Mesenchymal stem cell (in vitro differentiated cells and primary cell): Measurements from ENCODE around the gene SREBF1.

Source experiments
- DNase-seq: peaks from one replicate; pipeline ENCODE4 v3.0.0-alpha.2; 2013
- H2AFZ ChIP-seq: one replicate; pipeline ENCODE4 v1.6.1; 2013; ENCODE audit warnings: low read depth, mild to moderate bottlenecking, control low read depth, inconsistent platforms, low read length, moderate library complexity
- H2AK5ac ChIP-seq: 2 replicates; pipeline ENCODE4 v1.6.1; 2013; ENCODE audit warnings: low read length, moderate library complexity, mild to moderate bottlenecking, inconsistent platforms; ENCODE audit not compliant: severe bottlenecking
- H2BK120ac ChIP-seq: one replicate; pipeline ENCODE4 v1.6.1; 2013; ENCODE audit warnings: low read depth, mild to moderate bottlenecking, inconsistent platforms, low read length, moderate library complexity
- H2BK12ac ChIP-seq, 2 experiments: one replicate each; pipeline ENCODE4 v1.6.1; 2013; ENCODE audit warnings: inconsistent platforms in 2 of 2, low read length in 2 of 2, mild to moderate bottlenecking in 2 of 2, moderate library complexity in 2 of 2, control low read depth in 1 of 2
- H2BK15ac ChIP-seq: one replicate; pipeline ENCODE4 v1.6.1; 2013; ENCODE audit warnings: mild to moderate bottlenecking, low read depth, inconsistent platforms; ENCODE audit not compliant: poor library complexity, severe bottlenecking
- H2BK5ac ChIP-seq: 2 replicates; pipeline ENCODE4 v1.6.1; 2013; ENCODE audit warnings: low read depth, mild to moderate bottlenecking, low read length, control low read depth, inconsistent platforms; ENCODE audit not compliant: poor library complexity, severe bottlenecking
- H3K14ac ChIP-seq, 2 experiments: one replicate each; pipeline ENCODE4 v1.6.1; 2013; ENCODE audit warnings: inconsistent platforms in 2 of 2, low read length in 2 of 2, control low read depth in 1 of 2, mild to moderate bottlenecking in 1 of 2, moderate library complexity in 1 of 2
- H3K18ac ChIP-seq, 2 experiments: one replicate each; pipeline ENCODE4 v1.6.1; 2013; ENCODE audit warnings: inconsistent platforms in 2 of 2, low read length in 2 of 2, control low read depth in 1 of 2, low read depth in 1 of 2, mild to moderate bottlenecking in 1 of 2
- H3K23ac ChIP-seq, 2 experiments: one replicate each; pipeline ENCODE4 v1.6.1; 2013; ENCODE audit warnings: inconsistent platforms in 2 of 2, low read length in 2 of 2, mild to moderate bottlenecking in 2 of 2, moderate library complexity in 2 of 2, control low read depth in 1 of 2
- H3K27ac ChIP-seq: 2 replicates; pipeline ENCODE4 v1.5.1; 2013; ENCODE audit warnings: mild to moderate bottlenecking, moderate library complexity, low read length, control low read depth, inconsistent platforms; ENCODE audit not compliant: poor library complexity, severe bottlenecking
- H3K27me3 ChIP-seq, 2 experiments: 2 replicates each; pipeline versions ENCODE4 v1.6.1 to v1.7.0; 2013; ENCODE audit warnings: low read length in 2 of 2, mild to moderate bottlenecking in 2 of 2, moderate library complexity in 2 of 2, control low read depth in 1 of 2, inconsistent platforms in 1 of 2; ENCODE audit not compliant: control insufficient read depth in 1 of 2, insufficient read depth in 1 of 2
- H3K36me3 ChIP-seq, 2 experiments: 2 replicates each; pipeline versions ENCODE4 v1.6.1 to v1.7.0; 2013; ENCODE audit warnings: low read length in 2 of 2, control low read depth in 1 of 2, inconsistent platforms in 1 of 2, low read depth in 1 of 2, mild to moderate bottlenecking in 1 of 2; ENCODE audit not compliant: insufficient read depth in 2 of 2, control insufficient read depth in 1 of 2
- H3K4ac ChIP-seq, 2 experiments: one replicate each; pipeline ENCODE4 v1.6.1; 2013; ENCODE audit warnings: inconsistent platforms in 2 of 2, low read length in 2 of 2, mild to moderate bottlenecking in 2 of 2, moderate library complexity in 2 of 2, control low read depth in 1 of 2, low read depth in 1 of 2
- H3K4me1 ChIP-seq: 2 replicates; pipeline ENCODE4 v1.6.1; 2013; ENCODE audit warnings: low read depth, low read length, control low read depth; ENCODE audit not compliant: control insufficient read depth, insufficient read depth
- H3K4me2 ChIP-seq: 2 replicates; pipeline ENCODE4 v1.6.1; 2013; ENCODE audit warnings: low read length, mild to moderate bottlenecking, inconsistent platforms; ENCODE audit not compliant: poor library complexity, severe bottlenecking
- H3K4me3 ChIP-seq, 2 experiments: 2 replicates each; pipeline versions ENCODE4 v1.5.1 to v1.7.0; 2013; ENCODE audit warnings: low read length in 2 of 2, mild to moderate bottlenecking in 2 of 2, control low read depth in 1 of 2, low read depth in 1 of 2; ENCODE audit not compliant: insufficient read depth in 1 of 2
- H3K79me1 ChIP-seq: replicated peaks from 2 replicates; pipeline ENCODE4 v1.6.1; 2013; ENCODE audit warnings: mild to moderate bottlenecking, control low read depth, low read length, inconsistent platforms; ENCODE audit not compliant: poor library complexity, severe bottlenecking
- H3K9ac ChIP-seq: 2 replicates; pipeline ENCODE4 v1.7.0; 2013; ENCODE audit warnings: mild to moderate bottlenecking, low read length, moderate library complexity
- H3K9me3 ChIP-seq: 2 replicates; pipeline ENCODE4 v1.7.0; 2013; ENCODE audit warnings: mild to moderate bottlenecking, low read length; ENCODE audit not compliant: control insufficient read depth
- H4K8ac ChIP-seq: one replicate; pipeline ENCODE4 v1.6.1; 2013; ENCODE audit warnings: inconsistent platforms, mild to moderate bottlenecking, low read length, moderate library complexity
- H4K91ac ChIP-seq: one replicate; pipeline ENCODE4 v1.6.1; 2013; ENCODE audit warnings: mild to moderate bottlenecking, low read length, inconsistent platforms
- WGBS: methylation state at CpG from one replicate; pipeline ENCODE4 v1.1.7; 2013; ENCODE audit warnings: mixed read lengths; 5-methylcytosine and 5-hydroxymethylcytosine counted together

SREBF1 gene

DNA sequence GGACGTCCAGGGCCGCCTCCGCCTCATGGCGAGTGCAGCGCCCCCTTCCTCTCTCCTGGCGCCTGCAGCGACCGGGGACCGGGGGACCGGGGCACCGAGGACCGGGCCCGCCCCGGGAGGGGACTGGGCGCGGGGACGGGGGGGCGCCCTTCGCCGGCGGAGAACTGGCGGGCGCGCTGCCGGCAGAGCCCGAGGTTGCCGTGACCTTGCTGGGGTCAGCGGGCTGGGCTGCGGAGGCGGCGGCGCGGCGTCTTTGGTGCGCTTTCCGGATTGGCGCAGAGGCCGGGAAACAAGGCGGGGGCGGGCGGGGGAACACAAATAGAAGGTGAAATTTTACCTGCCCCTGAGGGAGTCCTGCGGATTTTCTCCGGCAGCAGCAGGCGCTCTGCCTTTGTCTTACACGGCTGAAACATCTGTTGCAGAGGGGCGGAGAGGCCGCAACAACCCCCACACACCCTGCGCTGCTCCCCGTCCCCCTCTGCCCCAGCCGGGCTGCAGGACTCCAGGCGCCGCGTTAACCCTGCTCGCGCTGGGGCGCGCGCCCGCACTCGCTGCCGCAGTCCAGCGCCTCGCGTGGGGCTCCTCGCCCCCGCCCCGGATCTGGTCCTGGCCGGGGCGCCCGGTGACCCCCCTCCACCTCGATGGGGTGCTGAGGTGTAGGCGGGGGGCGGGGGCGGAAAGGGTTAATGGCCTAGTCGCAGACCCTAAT lies 53.5 kb downstream of the SREBF1 start:
- DNase-seq, result peak; percentile 48
- 1% methylated on average over 63 of the region's 75 CpGs for WGBS
- no peak overlapping the region for H2AK5ac ChIP-seq

DNA sequence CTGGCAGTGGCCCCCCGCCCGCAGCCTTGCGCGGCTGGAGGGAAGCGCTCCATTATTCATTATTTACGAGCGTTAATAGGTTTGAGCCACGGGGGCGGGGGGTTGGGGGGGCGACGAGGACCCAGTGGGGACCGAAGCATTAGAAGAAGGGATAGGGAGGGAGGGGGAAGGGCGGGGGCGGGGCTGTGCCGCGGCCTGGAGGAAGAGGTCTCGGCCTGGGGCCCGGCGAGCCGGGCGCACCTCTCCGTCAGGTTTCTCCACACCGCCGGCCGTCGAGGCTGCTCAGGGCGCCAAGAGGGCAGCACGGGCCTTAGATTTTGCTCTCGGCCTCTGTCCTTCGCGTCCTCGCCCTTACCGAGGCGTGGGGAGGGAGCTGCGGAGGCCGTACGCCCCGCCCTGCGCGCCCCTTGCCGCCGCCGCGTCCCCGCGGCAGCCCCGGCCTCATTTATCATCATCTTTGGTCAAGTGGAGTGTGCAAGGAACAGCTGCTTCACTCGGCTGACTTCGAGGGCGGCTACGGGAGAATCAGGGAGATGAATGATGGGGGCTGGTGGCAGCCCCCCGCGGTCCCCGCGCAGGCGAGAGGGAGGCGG lies 54.2 kb downstream of the SREBF1 start:
- H3K4me2 ChIP-seq, result peak overlapping the region; percentile 97
- peaks cover 52% of the 10 kb centered on the region for H3K4me1 ChIP-seq
- H3K18ac ChIP-seq, result peak overlapping the region in 1 of 2 experiments; percentile 87
- no peak overlapping the region for H3K9ac ChIP-seq
- under 1% methylated on average over 43 of the region's 57 CpGs for WGBS
- H3K27me3 ChIP-seq, result peaks cover 0 to 6% of the 10 kb centered on the region in 2 experiments
- H2AK5ac ChIP-seq, result no peak overlapping the region
- no peak overlapping the region for H2AFZ ChIP-seq
- peak overlapping the region; percentile 79 for H4K91ac ChIP-seq
- H3K4me3 ChIP-seq, result peak overlapping the region; percentile 41 to 72
- H4K8ac ChIP-seq, result peak overlapping the region; percentile 5
- no peak overlapping the region for H2BK120ac ChIP-seq
- no peak overlapping the region for H3K27ac ChIP-seq
- peak overlapping the region; percentile 83 for H2BK15ac ChIP-seq
- H2BK12ac ChIP-seq, result peak overlapping the region; percentile 15 to 68
- peaks cover 43% of the 10 kb centered on the region for H3K79me1 ChIP-seq
- no peak overlapping the region for H3K14ac ChIP-seq
- peak; percentile 29 for DNase-seq
- H3K23ac ChIP-seq, result no peak overlapping the region
- H3K4ac ChIP-seq, result peak overlapping the region in 1 of 2 experiments; percentile 63
- H3K9me3 ChIP-seq, result no peaks in the 10 kb centered on the region
- H3K36me3 ChIP-seq, result peaks cover 0 to 5% of the 10 kb centered on the region in 2 experiments
- no peak overlapping the region for H2BK5ac ChIP-seq

More for the DNA sequence above, 53.5 kb downstream of the SREBF1 start:
- no peak overlapping the region for H3K23ac ChIP-seq
- no peak overlapping the region for H4K8ac ChIP-seq
- no peak overlapping the region for H2BK5ac ChIP-seq
- no peaks in the 10 kb centered on the region for H3K9me3 ChIP-seq
- peaks cover 53% of the 10 kb centered on the region for H3K4me1 ChIP-seq
- peak overlapping the region; percentile 97 for H3K4me2 ChIP-seq
- peak overlapping the region; percentile 55 for H2BK120ac ChIP-seq
- H3K18ac ChIP-seq, result peak overlapping the region; percentile 58 to 91
- no peak overlapping the region for H3K14ac ChIP-seq
- H3K4me3 ChIP-seq, result peak overlapping the region; percentile 39 to 72
- no peak overlapping the region for H3K27ac ChIP-seq
- H2BK12ac ChIP-seq, result peak overlapping the region in 1 of 2 experiments; percentile 22
- no peak overlapping the region for H4K91ac ChIP-seq
- peaks cover 43% of the 10 kb centered on the region for H3K79me1 ChIP-seq
- H3K4ac ChIP-seq, result no peak overlapping the region
- H3K36me3 ChIP-seq, result no peaks in the 10 kb centered on the region
- peak overlapping the region; percentile 54 for H3K9ac ChIP-seq
- no peak overlapping the region for H2AFZ ChIP-seq
- no peak overlapping the region for H2BK15ac ChIP-seq
- H3K27me3 ChIP-seq, result peaks cover 0 to 6% of the 10 kb centered on the region in 2 experiments

DNA sequence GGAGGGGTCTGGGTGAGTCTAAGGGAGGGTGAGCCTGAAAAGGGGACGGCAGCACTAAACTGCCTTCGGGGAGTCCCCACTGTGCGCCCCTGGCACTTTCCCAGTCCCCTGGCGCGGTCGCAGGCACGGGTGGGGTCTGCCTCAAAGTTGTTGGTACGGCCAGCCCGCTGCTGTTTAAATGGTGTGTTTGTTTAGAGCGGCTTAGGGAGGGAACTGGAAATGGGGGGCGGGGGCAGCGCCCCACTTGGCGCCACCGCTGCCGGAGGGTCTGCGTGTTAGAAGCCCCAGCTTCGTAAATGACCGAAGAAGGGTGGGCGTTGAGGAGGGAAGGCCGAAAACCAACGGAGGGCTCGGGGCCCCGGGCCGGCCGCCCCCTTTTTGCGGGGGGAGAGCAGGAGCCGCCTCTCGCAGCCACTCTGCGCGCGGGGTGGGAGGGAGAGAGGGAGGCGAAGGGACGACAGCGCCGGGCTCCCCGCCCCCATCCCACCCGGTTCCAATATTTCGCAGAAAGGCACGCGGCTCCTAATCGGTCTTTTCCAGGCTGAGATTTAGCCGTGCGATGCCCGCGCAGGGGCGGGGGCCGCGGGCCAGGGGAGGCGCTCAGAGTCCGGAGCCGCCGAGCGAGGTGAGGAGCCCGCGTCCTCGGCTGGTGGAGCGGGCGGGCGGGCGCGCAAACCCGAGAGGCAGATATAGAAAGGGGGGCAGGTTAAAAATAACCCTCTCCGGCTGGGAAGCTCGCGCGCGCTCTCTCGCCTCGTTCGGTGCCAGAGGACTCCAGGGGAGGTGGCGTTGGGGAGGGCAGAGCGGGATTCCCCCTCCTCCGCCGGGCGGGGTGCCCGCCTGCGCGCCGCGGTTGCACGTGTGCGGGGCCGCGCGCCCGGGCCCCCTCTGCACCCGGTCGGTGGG lies 54.9 kb downstream of the SREBF1 start:
- H3K27ac ChIP-seq, result no peak overlapping the region
- H3K9me3 ChIP-seq, result no peaks in the 10 kb centered on the region
- H2BK15ac ChIP-seq, result peak overlapping the region; percentile 83
- H4K8ac ChIP-seq, result peak overlapping the region; percentile 27
- H2BK120ac ChIP-seq, result peak overlapping the region; percentile 64
- peaks cover 43% of the 10 kb centered on the region for H3K79me1 ChIP-seq
- H2BK12ac ChIP-seq, result peak overlapping the region in 1 of 2 experiments; percentile 90
- peak overlapping the region; percentile 38 to 87 for H3K18ac ChIP-seq
- H3K36me3 ChIP-seq, result peaks cover 0 to 10% of the 10 kb centered on the region in 2 experiments
- H3K9ac ChIP-seq, result no peak overlapping the region
- DNase-seq, result peak; percentile 73
- H3K23ac ChIP-seq, result peak overlapping the region in 1 of 2 experiments; percentile 43
- no peak overlapping the region for H4K91ac ChIP-seq
- H3K4ac ChIP-seq, result peak overlapping the region; percentile 9 to 88
- peak overlapping the region; percentile 36 to 62 for H3K4me3 ChIP-seq
- no peak overlapping the region for H2AK5ac ChIP-seq
- H2BK5ac ChIP-seq, result no peak overlapping the region
- H2AFZ ChIP-seq, result no peak overlapping the region
- peaks cover 50% of the 10 kb centered on the region for H3K4me1 ChIP-seq
- H3K14ac ChIP-seq, result peak overlapping the region in 1 of 2 experiments; percentile 22
- peak overlapping the region; percentile 97 for H3K4me2 ChIP-seq
- H3K27me3 ChIP-seq, result peaks cover 0 to 6% of the 10 kb centered on the region in 2 experiments
- WGBS, result 1% methylated on average over 57 of the region's 88 CpGs
